CD4-positive, alpha-beta T cell (primary cell): ENCODE measurements around the gene IFNGR1. TPM values are rescaled to one million over a fixed set of nuclear protein-coding genes. Genes with fewer than 3 reads are reported as not detected.

Source experiments
- ATAC-seq: fragments of 200-7000 bp; cut with Tn5 transposase; one replicate; pipeline ENCODE4 v1.10.0; 2022; ENCODE audit warnings: mild to moderate bottlenecking; ENCODE audit not compliant: poor library complexity
- CTCF ChIA-PET: fragments of 350-600 bp; sonication (Branson Sonifier 250); formaldehyde crosslinking; loops from one replicate; lab custom pipeline; 2021; ENCODE audit warnings: antibody characterized with exemption, inconsistent platforms; lab: Charles Lee
- POLR2A ChIA-PET: fragments of 350-600 bp; sonication (Branson Sonifier 250); formaldehyde crosslinking; loops from one replicate; lab custom pipeline; 2021; ENCODE audit warnings: antibody characterized with exemption, inconsistent platforms; lab: Charles Lee
- DNase-seq, 14 experiments: peaks; one replicate each; pipeline ENCODE4 v3.0.0-alpha.2; 2013 to 2020; ENCODE audit warnings: mixed read lengths in 2 of 14
- H3K27ac ChIP-seq, 2 donors: one replicate each; pipeline versions ENCODE4 v1.5.1 to v1.7.0; 2013; ENCODE audit warnings: low read length in 2 of 2, low read depth in 1 of 2, mild to moderate bottlenecking in 1 of 2
- H3K27me3 ChIP-seq, 2 experiments: 1 replicate in 1 of 2; 2 replicates in 1 of 2; pipeline versions ENCODE4 v1.6.1 to v1.7.0; 2013; ENCODE audit warnings: low read length in 2 of 2, control low read depth in 1 of 2, mild to moderate bottlenecking in 1 of 2, moderate library complexity in 1 of 2; ENCODE audit not compliant: insufficient read depth in 2 of 2, control insufficient read depth in 1 of 2
- H3K36me3 ChIP-seq: one replicate; pipeline ENCODE4 v1.6.1; 2013; ENCODE audit warnings: low read length, control low read depth; ENCODE audit not compliant: insufficient read depth
- H3K4me1 ChIP-seq: one replicate; pipeline ENCODE4 v1.6.1; 2013; ENCODE audit warnings: low read length, control low read depth; ENCODE audit not compliant: insufficient read depth
- H3K4me3 ChIP-seq: one replicate; pipeline ENCODE4 v1.5.1; 2013; ENCODE audit warnings: mild to moderate bottlenecking, low read length, moderate library complexity
- H3K9me3 ChIP-seq, 2 experiments: 1 replicate in 1 of 2; 2 replicates in 1 of 2; pipeline versions ENCODE4 v1.6.1 to v1.7.0; 2013; ENCODE audit warnings: low read length in 2 of 2, mild to moderate bottlenecking in 2 of 2, control low read depth in 1 of 2, moderate library complexity in 1 of 2; ENCODE audit not compliant: control insufficient read depth in 1 of 2, insufficient read depth in 1 of 2
- H3K27ac Mint-ChIP-seq: one replicate; pipeline ENCODE4 v1.8.0; 2020; ENCODE audit warnings: mixed read lengths
- H3K27me3 Mint-ChIP-seq: one replicate; pipeline ENCODE4 v1.8.0; 2021; ENCODE audit warnings: mixed read lengths
- H3K36me3 Mint-ChIP-seq: one replicate; pipeline ENCODE4 v1.8.0; 2021; ENCODE audit warnings: low read depth, mixed read lengths
- H3K4me1 Mint-ChIP-seq: one replicate; pipeline ENCODE4 v1.8.0; 2021; ENCODE audit warnings: low read depth, mixed read lengths
- H3K4me3 Mint-ChIP-seq: one replicate; pipeline ENCODE4 v1.8.0; 2020; ENCODE audit warnings: mild to moderate bottlenecking, mixed read lengths
- H3K9me3 Mint-ChIP-seq: one replicate; pipeline ENCODE4 v1.8.0; 2020; ENCODE audit warnings: mixed read lengths
- intact Hi-C, 2 experiments: fragments of 100-400 bp; cut with DNase I in 1 of 2; cut with micrococcal nuclease in 1 of 2; formaldehyde crosslinking; loops; one replicate each; pipeline versions ENCODE4 v1.15.1 to v1.9.0; 2023 to 2025; cut with DNase I, micrococcal nuclease
- total RNA-seq, 174 experiments: library from RNA in 2 of 174; stranded (reverse) in 2 of 174; gene quantifications; one replicate each; pipeline ENCODE4 v1.2.3 and lab custom pipeline; 2021 to 2026
- TF ChIP-seq, protein P1 (sequence below): fragments of 200-600 bp; IDR thresholded peaks from one replicate; pipeline ENCODE4 v1.8.0; 2022; ENCODE audit warnings: antibody characterized with exemption, mild to moderate bottlenecking

IFNGR1 gene
- total RNA-seq, 2 experiments from 2014 or later: 81.7 to 84.3 TPM

DNA sequence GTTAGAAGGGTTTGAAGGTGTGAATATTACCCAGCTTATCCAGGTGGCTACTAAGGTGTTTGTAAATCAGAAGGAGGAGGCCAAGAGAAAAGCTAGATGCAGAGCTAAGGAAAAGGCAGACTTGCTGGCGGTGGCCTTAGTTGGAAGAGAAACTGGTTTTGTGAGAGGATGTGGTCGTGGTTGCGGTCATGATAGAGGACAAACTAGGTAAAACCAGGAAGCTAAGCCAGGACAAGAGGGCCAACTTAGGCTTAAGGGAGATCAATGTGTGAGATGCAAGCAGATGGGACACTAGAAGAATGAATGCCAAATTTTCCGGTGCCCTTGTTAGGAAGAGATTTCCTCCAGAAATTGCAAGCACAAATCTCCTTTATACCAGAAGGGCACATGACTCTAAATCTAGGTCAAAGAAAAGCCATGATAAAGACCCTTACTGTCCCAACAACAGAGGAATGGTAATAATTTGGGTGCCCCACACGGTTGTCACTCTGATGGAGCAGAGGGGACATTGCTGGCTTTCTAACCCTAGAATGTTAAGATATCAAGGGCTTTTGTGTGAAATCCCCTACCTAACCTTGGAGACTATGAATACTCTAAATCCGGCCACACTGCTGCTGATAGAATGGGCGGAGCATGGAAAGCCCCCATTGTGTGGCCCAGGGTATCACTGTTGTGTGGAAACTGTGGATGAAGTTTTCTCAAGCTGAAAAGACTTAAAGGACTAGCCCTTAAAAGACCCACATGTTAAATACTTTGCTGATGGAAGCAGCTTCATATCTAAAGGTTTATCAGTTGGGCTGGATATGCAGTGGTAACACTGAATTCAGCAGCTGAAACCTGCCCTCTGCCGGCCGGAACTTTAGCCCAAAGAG is 53.6 kb downstream of the IFNGR1 start:
- no peaks in the 10 kb centered on the region for H3K36me3 Mint-ChIP-seq
- H3K27ac ChIP-seq: peak overlapping the region in 1 of 2 donors; percentile 3
- peaks cover 21% of the 10 kb centered on the region for H3K4me1 ChIP-seq

DNA sequence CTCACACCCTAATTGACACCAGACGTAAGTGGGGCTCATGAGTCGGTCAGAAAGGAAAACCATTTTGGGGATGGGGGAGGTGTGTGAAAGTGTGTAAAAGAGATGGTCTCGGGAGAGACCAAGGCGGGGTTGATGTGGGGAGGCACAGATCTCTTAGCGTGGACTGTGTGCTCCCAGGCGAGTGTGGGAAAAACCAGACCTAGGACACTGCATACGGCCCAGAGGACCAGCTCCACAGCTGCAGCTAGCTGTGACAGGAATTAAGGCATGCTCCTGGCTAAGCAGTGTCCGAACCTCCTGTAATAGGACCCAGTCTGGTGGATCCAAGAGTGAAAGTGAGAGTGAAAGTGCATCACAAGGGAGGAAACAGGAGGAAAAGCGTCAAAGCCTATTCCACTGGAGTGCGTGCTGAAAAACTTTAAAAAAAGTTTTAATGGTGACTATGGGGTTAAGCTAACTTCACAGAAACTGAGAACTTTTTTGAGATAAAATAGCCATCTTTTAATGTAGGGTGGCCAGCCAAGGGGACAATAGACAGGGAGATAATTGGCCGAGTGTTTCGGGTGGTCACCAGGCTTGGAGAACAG is 55.4 kb downstream of the IFNGR1 start:
- intact Hi-C loops: no loop called here
- Mint-ChIP-seq H3K4me1 (peaks cover 24% of the 10 kb centered on the region), H3K9me3 (peaks cover 2% of the 10 kb centered on the region), H3K27me3 (peaks cover 29% of the 10 kb centered on the region), H3K36me3 (no peaks in the 10 kb centered on the region), H3K27ac (no peak overlapping the region), H3K4me3 (no peak overlapping the region)
- Histone ChIP-seq H3K27me3 (no peaks in the 10 kb centered on the region), H3K27ac (no peak overlapping the region), H3K4me3 (no peak overlapping the region), H3K9me3 (peaks cover 5 to 10% of the 10 kb centered on the region in 2 experiments), H3K4me1 (peaks cover 21% of the 10 kb centered on the region), H3K36me3 (no peaks in the 10 kb centered on the region)
- POLR2A ChIA-PET: no interaction called here
- ATAC-seq: no peak
- TF ChIP-seq, protein P1, sequence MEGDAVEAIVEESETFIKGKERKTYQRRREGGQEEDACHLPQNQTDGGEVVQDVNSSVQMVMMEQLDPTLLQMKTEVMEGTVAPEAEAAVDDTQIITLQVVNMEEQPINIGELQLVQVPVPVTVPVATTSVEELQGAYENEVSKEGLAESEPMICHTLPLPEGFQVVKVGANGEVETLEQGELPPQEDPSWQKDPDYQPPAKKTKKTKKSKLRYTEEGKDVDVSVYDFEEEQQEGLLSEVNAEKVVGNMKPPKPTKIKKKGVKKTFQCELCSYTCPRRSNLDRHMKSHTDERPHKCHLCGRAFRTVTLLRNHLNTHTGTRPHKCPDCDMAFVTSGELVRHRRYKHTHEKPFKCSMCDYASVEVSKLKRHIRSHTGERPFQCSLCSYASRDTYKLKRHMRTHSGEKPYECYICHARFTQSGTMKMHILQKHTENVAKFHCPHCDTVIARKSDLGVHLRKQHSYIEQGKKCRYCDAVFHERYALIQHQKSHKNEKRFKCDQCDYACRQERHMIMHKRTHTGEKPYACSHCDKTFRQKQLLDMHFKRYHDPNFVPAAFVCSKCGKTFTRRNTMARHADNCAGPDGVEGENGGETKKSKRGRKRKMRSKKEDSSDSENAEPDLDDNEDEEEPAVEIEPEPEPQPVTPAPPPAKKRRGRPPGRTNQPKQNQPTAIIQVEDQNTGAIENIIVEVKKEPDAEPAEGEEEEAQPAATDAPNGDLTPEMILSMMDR: no peak
- CTCF ChIA-PET: no interaction called here
- no peak for DNase-seq

More for the DNA sequence above, 53.6 kb downstream of the IFNGR1 start:
- Mint-ChIP-seq H3K9me3 (peaks cover 2% of the 10 kb centered on the region), H3K27me3 (peaks cover 18% of the 10 kb centered on the region), H3K4me3 (no peak overlapping the region), H3K27ac (no peak overlapping the region), H3K4me1 (peaks cover 26% of the 10 kb centered on the region)
- no peak for ATAC-seq
- Histone ChIP-seq H3K36me3 (no peaks in the 10 kb centered on the region), H3K9me3 (peaks cover 5 to 10% of the 10 kb centered on the region in 2 experiments), H3K27me3 (no peaks in the 10 kb centered on the region), H3K4me3 (no peak overlapping the region)
- POLR2A ChIA-PET: no interaction called here
- intact Hi-C loops: loop anchor here in 1 of 2 experiments (5.0 kb wide), 1 partner anchor 73 kb away; no protein-coding TSS in a partner anchor
- DNase-seq: peak in 11 of 14 experiments; percentile 5 to 77 (median 18)
- CTCF ChIA-PET: interaction anchor here (0.7 to 1.3 kb wide), 2 partner anchors 70 to 72 kb away, joined by 4 to 5 read pairs; no protein-coding TSS in a partner anchor
- TF ChIP-seq, protein P1: no peak

DNA sequence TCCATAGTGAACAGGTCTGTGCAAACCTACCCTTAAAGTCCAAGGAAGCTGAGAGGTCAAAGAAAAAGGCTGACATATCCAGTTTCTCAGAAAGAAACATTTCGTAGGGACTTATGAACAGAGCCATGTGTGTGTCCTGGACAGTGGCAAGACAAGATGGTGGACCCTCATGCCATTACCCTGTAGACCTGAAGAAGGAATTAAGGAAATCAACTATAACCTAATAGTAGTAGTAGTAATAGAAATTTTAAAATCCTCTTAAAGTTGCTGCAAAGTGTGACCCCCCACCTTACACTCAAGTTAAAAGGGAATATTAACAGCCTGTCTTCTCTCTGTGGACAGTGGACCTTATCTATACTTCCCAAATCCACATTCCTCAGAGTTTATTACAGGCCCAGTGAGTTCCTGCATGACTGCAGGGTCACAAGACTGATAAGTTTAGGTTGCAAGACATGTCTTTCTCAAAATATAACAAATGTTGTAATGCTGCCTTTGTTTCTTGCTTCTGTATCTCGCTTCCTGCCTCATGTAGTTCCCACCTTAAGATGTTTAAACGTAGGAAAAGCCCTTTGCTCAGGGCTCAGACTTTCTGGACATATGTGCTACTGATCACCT is 56.4 kb downstream of the IFNGR1 start:
- DNase-seq: no peak
- H3K4me1 ChIP-seq: peaks cover 21% of the 10 kb centered on the region
- CTCF ChIA-PET: no interaction called here
- no peak overlapping the region for H3K27ac ChIP-seq
- no peak overlapping the region for H3K4me3 Mint-ChIP-seq
- no peaks in the 10 kb centered on the region for H3K36me3 Mint-ChIP-seq
- intact Hi-C loops: no loop called here
- H3K27ac Mint-ChIP-seq: no peak overlapping the region
- H3K9me3 ChIP-seq: peaks cover 5 to 10% of the 10 kb centered on the region in 2 experiments
- POLR2A ChIA-PET: no interaction called here
- no peaks in the 10 kb centered on the region for H3K36me3 ChIP-seq
- H3K27me3 Mint-ChIP-seq: peaks cover 37% of the 10 kb centered on the region
- H3K9me3 Mint-ChIP-seq: peaks cover 2% of the 10 kb centered on the region
- TF ChIP-seq, protein P1: no peak
- H3K27me3 ChIP-seq: no peaks in the 10 kb centered on the region
- peaks cover 24% of the 10 kb centered on the region for H3K4me1 Mint-ChIP-seq
- ATAC-seq: no peak
- H3K4me3 ChIP-seq: no peak overlapping the region
